Measurements from ENCODE around the gene SLC16A10.
"Not testable (repeated sequence)": the region's sequence is repeated elsewhere in the genome, so short reads cannot be mapped to it uniquely, and the experiment has no call there.

The SLC16A10 gene

DNA sequence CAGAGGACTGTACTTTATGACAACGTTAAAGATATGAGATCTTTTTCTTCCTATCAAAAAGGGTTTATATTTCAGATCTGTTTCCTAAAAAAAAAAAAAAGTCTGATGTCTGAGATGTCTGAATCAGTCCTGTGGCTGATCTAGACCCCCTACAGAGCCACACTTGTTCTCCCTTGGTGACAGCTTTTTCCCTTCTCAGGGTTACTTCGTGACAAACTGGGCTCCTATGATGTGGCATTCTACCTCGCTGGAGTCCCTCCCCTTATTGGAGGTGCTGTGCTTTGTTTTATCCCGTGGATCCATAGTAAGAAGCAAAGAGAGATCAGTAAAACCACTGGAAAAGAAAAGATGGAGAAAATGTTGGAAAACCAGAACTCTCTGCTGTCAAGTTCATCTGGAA, 134.5 kb downstream of the SLC16A10 start:
- no peak for DNase-seq

DNA sequence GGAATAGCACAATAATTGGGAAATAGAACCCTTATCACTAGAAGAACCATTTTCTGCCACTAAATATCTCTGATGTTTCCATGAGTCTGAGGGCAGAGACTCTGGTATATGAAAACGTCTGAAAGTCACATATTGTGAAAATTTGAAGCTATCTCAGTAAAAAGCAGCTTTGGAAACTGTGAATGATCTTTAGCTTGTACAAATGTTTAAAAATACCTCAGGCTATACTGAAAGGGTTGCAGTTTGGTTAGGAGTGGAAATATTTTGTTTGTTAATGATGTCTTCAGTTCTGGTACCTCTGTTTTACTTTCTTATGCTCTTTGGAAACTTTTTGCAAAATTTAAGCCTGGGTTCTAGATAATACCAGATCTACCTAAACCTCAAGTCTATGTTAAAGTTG, 135.0 kb downstream of the SLC16A10 start:
- no peak for DNase-seq

DNA sequence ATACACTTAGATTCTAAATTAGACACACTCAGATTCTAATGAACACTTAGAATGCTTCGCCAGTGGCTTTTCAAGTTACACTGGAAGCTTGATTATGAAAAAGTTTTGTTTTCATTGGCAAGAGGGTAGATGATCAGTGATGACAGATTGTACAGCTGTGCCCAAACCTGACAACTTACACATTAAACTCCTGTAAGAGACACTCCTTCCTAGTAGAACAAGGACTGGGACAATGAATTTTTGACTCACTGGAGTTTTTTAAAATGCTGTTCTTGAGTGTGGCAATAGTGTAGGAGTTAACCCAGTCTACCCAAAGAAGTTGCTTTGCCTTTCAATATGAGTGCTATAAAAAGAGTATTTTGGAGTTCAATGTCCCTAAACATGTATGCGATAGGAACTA, 140.8 kb downstream of the SLC16A10 start:
- DNase-seq, result no peak

DNA sequence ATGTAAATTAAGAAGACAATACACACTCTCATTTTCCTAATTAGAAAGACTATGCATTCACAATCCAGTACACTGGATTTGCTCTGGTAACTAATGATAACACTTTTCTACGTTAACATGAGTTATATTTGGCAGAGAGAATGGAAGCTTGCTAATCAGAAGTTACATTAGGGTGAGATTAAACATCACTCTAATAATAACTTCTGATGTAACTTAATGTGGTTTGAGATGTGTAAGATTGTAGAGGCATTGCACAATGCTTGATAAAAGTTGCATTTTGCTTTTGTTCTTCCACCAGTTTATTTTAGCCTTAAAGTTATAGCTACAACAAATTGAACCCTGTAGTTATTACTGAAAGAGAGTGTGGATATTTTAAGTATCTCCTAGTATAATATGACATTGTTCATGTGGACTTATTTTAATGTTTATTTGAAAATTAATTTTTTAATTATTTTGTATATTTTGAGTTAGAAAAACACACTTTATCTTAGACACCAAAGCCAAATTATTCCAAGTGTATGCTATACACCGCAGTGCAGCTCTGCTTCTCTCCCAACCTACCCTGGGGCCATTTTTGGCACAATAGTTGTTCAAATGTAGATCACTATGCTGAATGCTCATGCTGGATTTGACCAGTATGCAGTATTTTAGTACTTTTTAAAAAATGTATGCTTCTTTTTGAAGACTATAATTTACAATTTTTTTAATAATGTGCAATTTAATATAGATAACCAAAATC, 143.2 kb downstream of the SLC16A10 start:
- no peak for DNase-seq

DNA sequence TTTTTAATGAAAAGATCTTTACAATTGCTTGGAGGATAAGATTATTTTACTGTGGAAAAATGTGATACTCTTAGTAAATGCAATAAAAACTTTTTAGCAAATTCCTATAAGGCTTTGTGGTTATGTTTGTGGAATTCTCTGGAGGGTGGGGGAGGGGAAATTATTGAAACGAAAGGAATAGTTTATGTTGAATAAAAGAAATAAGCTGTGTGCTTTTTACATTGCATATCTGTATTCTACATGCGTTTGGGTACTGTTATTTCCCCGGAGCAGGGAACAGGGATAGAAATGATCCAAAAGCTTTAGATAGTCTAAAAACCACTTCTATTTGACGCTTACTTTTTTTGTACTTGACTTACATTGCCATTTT, 143.8 kb downstream of the SLC16A10 start:
- no peak for DNase-seq

DNA sequence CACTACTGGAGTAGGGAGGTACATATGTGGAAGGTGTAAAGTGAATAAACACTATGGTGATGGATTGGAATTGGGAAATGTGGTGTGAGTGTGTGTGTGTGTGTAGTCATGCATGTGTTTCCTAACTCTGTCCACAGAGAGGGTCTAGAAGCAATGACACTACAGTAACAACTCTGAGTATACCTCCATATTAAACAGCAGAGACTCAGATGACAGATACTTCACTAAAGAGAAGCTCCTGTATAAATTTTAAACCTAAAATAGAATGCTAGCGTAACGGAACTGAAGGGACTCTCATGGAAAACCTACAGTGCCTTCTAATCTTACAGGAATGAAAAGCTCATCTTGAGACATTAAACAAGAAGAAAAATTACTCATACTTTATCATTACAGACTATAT, 150.5 kb downstream of the SLC16A10 start:
- DNase-seq, result no peak

DNA sequence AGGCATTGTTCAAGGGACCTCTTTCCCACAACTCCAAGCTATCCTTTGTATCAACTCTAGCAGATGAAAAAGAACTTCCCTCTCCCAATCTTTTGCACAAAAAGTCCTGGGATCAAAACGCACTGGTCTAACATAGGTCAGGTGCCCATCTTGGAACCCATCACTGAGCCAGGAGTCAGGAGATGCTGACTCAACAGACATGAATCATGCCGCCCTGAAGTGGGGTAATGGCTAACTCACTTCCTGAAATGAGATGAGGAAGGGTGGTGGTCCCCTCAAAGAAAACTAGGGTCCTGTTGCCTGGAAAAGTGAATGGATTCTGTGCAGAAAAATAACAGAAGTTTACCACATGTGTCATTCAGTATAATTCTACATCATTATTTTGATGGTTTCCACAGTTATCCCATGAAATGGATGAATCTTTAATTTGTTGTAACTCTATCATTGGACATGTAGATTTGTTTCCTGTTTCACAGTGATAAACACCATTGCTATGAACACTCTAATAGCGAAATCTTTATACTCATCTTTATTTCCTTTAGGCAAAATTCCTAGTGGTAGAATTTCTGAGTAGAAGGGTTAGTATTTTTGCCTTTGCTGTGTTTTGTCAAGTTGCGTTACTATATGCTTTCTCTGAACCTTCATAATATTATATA, 151.3 kb downstream of the SLC16A10 start:
- no peak for DNase-seq

DNA sequence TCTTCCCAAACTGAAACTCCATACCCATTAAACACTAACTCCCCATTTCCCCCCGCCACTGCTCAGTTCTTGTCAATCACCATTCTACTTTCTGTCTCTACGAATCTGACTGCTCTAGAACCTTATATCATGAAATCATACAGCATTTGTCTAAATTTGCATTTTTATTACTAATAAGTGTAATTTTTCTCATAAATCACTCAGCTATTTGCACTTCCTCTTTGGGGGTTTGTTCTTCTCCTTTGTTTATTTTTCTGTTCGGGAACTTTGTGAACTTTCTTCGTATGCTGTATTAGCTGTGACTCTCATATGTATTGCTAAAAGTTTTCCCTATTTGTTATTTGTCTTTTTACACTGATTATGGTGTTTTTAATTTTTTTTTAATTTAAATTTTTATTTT, 152.2 kb downstream of the SLC16A10 start:
- no peak for DNase-seq

DNA sequence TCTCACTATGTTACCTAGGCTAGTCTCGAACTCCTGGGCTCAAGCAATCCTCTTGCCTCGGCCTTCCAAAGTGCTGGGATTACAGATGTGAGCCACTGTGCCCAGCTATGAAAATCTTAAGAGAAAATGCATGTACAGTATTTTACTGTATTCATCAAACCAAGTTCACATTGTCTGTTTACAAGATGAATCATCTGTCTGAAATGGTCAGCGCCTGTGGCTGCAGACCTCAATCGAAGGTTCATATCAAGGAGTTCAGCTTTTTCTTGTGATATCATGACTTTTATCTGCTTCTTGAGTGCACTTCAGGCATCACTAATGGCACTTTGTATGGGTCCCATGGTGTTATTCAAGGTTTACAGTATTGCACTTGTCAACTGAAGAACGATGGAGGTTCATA, 155.1 kb downstream of the SLC16A10 start:
- no peak for DNase-seq

DNA sequence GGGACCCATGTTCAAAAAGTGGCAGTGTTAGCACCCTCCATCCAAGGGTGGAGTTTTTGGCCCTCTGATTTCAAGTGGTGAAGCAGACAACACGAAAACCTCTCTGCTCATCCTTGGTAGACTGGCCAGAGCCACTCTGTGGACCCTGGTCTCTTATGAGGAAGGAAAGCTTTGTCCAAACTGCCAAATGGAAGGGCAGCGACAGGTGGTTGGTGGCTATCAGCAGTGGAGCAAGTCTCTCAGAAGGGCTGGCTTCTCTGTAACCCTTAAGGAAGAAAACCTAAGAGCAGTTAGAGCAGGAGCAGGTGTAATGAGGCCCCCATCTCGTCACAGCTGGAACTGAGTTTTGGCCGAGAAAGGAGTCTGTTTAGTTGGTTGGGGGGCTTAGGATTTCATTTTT, 155.8 kb downstream of the SLC16A10 start:
- DNase-seq, result no peak

DNA sequence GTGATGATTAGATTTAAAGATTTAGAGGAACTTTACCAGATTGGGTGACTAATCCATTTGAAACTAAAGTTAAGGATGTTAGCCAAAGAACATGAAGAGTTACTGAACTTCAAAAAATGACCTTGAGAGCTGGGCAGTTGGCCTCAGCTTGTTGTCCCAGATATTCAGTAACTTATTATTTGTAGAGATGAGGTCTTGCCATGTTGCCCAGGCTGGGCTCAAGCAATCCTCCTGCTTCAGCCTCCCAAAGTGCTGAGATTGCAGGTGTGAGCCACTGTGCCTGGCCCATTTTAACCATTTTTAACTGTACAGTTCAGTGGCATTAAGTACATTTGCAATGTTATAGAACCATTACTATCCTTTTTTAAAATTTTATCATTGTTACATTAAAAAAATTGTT, 161.5 kb downstream of the SLC16A10 start:
- no peak for DNase-seq

DNA sequence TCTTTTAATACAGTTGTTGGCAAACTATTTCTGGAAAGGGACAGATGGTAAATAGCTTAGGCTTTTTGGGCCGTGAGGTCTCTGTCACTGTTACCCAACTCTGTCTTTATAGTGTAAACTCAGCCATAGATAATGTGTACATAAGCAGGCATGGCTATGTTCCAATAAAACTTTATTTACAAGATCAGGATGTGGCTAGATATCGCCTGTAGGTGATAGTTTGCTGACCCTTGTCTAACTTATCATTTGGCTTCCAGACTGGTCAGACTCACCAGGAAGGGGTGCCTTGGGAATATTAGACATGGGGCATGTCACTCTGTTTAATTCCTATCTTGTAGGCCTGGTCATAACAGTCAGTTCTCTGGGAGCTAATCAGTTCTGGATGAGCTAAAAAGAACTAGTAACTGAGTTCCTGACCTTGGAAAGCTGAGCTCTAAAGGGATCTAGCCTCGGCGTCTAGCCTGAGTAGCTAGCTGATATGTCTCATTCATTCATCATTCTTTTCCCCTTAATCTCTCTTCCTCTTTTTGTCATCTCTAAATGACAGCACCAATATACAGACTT, 163.6 kb downstream of the SLC16A10 start:
- DNase-seq, result no peak

DNA sequence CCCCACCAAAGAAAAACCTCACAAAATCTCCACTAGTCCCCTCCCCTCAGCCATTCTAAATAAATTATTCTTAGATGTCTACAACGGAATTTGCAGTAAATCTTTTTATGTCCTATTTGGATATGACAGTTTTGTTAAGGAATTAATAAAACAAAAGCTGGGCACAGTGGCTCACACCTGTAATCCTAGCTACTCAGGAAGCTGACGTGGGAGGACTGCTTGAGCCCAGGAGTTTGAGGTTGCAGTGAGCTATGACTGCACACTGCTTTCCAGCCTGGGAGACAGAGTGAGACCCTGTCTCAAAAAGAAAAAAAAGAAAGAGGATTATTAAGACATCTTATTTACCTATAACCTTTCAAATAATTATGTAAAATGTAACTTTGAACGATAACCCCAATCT, 165.4 kb downstream of the SLC16A10 start:
- no peak for DNase-seq

DNA sequence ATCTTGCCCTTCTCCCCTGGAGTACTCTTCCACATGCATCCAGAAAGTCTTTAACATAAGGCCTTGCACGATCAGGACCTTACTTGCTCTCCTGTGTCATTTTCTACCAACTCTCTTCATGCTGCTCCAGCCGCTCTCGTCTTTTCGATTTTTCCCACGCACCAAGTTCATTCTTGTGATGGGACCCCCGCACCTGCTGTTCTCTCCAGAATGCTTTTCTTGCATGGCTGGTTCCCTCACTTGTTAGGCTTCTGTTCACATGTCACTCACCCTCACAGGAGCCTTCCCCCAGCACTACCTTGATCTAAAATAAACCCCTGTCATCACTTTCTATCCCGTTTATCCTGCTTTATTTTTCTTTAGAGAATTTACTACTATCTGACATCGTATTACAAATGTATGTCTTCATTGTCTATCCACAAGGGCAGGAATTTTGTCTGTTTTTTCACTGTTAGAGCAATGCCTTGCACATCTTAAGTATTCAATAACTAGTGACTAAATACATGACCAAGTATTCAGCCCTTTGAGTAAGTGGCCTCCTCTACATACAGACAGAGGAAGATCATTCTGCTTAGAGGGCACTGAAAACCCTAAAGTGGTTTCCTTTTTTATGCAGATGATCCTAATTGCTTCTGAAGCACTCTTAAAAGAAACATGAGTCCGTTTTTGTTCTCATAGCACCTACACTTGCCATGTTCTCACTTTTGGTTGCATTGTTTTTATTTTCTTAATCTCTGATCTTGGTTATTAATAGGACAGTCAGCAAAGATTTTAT, 166.9 kb downstream of the SLC16A10 start:
- DNase-seq, result no peak

DNA sequence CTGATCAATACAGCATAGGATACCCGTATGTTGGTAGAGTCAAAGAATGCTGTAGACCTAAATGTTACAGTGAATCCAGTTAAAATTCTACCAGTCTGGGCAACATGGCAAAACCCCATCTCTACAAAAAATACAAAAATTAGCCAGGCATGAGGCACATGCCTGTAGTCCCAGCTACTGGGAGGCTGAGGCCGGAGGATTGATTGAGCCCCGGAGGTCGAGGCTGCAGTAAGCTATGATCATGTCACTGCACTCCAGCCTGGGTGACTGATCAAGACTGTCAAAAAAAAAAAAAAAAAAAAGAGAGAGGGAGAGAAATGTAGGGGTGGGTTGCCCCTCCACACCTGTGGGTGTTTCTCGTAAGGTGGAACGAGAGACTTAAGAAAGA, 167.5 kb downstream of the SLC16A10 start:
- DNase-seq, result no peak

DNA sequence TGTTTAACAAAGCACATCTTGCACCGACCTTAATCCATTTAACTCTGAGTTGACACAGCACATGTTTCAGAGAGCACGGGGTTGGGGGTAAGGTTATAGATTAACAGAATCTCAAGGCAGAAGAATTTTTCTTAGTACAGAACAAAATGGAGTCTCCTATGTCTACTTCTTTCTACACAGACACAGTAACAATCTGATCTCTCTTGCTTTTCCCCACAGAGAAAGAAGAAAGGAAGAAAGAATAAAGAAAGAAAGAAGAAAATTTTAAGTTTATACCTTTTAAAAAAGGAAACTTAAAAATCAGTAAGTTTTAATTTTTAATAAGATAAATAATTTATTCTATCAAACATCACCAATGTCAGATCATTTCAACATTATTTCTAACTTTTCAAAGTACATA, 168.5 kb downstream of the SLC16A10 start:
- not testable (repeated sequence) for DNase-seq

DNA sequence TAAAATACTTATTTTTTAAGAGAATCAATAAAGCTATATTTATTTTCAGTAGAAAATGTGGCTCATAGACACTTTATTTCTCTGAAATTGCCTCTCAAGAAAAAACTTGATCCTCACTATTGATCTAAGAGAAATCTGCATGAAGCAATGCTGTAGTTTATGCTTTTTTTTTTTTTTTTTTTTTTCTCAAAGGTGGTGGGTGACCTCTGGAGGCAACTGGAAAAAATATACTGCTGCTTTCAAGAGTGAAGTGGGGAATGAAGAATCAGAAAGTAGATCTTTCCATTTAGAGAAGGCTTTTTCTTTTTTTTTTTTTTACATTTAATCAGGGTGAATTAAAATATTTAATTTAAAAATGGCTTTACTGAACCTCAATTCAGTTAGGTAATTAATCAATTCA, 169.3 kb downstream of the SLC16A10 start:
- DNase-seq, result no peak

DNA sequence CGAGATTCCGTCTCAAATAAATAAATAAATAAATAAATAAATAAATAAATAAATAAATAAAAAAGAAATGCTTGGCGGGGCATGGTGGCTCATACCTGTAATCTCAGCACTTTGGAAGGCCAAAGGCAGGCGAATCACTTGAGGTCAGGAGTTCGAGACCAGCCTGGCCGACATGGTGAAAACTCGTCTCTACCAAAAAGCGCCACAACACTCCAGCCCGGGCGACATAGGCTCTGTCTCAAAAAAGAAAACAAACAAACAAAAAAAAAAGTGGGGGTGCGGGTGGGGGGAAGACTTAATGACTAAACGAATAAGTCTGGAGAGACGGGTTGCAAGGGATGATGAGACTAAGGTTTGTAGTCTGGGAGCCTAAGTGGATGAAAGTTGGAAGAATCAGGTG, 170.7 kb downstream of the SLC16A10 start:
- DNase-seq, result no peak

DNA sequence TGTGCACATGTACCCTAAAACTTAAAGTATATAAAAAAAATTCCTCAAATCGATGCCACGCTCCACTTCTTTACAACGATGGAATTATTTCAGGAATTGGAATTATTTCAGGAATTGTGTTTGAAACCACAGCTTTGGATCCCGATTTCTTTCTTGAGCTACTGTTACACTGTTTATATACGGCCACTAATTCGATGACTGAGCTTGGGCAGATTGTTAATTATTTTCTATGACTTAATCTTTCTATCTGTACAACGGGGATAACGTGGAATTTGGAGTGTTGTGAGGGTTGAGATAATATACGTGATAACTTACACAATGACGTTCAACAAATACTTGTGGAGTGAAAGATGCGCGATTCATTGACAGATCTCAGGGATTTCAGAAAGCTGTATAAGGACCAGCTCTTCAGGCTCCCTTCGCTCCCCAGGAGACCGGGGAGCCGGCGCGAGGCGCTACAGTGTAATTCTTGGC, 171.3 kb downstream of the SLC16A10 start:
- no peak for DNase-seq

DNA sequence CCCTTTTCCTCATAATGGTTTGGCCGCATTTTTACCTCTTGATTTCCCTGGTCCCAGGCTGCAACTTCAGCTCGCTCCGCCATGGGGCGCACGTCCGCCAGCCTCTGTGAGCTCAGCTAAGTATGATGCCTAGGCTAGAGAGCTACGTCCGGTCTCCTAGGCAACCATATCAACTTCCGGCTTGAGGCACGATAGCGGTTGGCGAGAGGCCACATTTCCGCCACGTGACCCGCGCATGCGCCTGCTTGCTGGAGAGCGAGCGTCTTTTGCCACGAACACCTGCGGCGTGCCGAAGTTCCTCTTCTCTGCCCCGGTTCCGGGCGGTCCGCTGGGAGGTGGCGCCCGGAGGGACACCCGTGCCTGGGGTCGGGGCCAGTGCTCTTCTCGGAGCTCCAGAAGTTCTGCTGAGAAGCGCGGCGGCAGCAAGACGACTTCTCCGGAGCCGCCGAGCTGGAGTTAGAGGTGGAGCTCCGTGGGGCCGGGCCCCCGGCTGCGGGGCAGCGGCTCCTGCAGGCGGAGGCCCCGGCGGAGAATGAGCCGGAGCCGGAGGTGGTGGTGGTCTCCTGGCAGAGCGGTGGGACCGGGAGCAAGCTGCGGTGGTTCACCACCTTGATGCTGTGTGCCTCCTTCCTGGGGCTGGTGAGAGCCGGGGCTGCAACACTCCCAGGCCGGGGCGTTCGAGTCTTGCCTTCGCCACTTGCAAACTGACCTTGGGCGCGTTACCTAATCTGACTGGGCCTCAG, 172.0 kb downstream of the SLC16A10 start:
- peak; percentile 98 for DNase-seq

DNA sequence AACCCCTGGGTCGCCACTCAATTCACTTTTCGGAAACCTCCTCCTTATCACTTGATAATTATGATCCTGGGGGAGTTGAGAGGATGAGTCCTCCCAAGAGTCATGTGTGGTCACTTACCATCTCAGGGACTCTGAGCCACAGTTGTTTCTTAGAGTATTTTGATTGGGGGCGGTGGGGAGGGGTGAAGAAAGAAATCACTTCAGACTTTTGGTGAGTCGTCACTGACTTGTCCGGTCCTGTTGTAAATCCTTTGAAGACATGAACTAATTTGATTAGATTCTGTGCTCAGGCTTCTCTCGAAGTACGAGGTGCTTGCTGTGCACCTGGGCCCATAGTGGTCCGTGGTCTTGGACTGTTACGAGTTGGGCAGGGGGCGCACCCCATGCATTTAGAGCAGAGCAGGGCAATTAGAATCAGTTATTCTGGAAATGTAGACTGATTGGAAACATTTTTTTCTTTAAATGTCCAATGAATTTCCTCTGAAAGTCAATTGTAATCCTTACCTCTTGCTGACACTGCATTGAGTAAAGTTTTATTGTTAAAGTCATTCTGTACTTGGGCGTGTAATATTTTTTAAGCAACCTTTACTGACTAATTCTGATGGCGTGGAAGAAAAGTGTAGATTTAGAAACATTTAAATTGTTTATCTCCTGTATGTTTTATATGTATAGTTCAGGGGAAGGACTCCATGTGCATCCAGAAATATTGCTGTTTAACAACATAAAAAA, 173.4 kb downstream of the SLC16A10 start:
- DNase-seq, result no peak

DNA sequence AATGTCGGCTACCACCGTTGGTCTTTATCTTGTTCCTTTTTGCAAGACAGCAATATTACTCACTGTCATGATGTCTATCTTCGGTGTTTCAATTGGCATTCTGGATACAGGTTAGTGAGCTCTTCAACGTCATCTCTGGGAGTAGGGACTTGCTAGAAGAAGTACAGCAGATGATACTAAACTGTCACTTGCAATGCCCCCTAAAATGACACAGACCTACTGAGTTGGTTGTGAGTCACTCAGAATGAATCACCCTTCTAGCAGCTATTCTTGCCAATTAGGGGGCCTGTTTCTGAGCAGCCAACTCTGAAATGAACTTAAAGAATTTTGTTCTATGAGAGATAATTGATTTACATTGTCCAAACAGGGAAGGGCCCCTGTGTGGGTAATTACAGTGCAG, 176.5 kb downstream of the SLC16A10 start:
- no peak for DNase-seq

Measured in NK-92 treated with Interleukin-12 subunit alpha and Interleukin-12 subunit beta, amount 100 ng/mL, for 24 hours (cell line).